ENCODE measurements around the gene CAMKMT.

DNA sequence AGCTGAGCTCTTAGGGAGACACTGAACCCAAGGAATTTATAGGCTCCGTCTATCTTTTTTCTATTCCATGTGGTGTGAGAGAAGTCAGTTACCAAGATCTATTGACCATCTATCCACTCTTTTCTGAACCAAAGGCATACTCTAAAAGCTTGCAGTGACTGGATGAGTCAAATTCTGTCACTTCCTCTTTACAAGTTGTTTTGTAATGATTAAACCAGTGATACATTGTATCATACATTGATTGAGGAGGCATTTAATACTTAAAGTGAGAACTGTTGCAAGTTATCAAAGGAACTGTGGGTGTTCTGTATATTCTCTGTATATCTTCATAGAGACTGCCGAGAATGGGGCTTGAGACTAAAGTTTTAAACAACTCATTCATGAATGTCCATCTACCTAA, 188.8 kb downstream of the CAMKMT start:
- TF ChIP-seq EP300 (IDR thresholded peaks at IDR 0.05; ENCODE audit: low read depth), result no peak
- no peak for TF ChIP-seq CTCF (IDR thresholded peaks at IDR 0.05)
- TF ChIP-seq POLR2AphosphoS5 (IDR thresholded peaks at IDR 0.05), result no peak
- no peak for TF ChIP-seq POLR2A (IDR thresholded peaks at IDR 0.05)

All from transverse colon (tissue), 4 donors.